ENCODE measurements around the gene PRKCZ.

Gene PRKCZ

DNA sequence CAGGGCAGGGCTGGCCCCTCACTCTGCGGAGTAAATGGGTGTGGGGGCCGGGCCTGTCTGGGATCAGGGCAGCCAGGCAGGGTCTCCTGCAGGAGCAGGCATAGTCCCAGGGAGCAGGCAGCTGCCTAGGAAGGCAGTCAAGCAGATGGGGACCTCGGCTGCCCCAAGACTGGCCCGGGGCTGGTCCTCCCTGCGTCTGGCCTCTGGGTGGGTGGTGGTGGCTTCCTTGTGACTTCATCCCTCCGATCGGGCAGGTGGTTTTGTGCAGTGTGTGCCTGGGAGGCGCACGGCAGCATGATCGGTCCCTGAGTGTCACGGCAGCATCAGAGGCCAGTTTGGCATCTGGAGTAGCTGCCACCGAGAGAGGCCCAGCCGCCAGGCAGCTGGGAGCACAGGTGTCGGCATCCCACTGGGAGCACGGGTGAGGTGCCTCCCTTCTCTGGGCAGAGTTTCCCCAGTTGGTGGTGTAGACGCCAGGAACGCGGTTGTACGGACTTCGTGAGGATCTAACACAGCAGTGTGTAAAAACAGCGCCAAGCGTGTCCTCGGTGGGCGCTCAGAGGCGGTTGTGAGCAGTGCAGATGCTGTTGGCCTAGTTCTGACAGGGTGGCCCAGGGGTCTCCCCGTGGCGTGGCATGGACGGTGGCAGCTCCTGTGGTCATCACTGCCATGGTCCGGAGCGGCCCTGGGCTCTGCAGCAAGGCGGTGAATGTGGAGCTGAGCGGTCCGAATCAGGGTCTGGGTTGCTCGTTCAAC is 45.9 kb downstream of the PRKCZ start:
- no peak for DNase-seq (ENCODE audit: extremely low read depth, low read depth)
- H3K4me3 ChIP-seq (replicated peaks; ENCODE audit: low read depth, low read length): no peak overlapping the region
- TF ChIP-seq, protein P1, sequence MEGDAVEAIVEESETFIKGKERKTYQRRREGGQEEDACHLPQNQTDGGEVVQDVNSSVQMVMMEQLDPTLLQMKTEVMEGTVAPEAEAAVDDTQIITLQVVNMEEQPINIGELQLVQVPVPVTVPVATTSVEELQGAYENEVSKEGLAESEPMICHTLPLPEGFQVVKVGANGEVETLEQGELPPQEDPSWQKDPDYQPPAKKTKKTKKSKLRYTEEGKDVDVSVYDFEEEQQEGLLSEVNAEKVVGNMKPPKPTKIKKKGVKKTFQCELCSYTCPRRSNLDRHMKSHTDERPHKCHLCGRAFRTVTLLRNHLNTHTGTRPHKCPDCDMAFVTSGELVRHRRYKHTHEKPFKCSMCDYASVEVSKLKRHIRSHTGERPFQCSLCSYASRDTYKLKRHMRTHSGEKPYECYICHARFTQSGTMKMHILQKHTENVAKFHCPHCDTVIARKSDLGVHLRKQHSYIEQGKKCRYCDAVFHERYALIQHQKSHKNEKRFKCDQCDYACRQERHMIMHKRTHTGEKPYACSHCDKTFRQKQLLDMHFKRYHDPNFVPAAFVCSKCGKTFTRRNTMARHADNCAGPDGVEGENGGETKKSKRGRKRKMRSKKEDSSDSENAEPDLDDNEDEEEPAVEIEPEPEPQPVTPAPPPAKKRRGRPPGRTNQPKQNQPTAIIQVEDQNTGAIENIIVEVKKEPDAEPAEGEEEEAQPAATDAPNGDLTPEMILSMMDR (IDR thresholded peaks at IDR 0.05; ENCODE audit: low read depth, low read length, missing control alignments): no peak

DNA sequence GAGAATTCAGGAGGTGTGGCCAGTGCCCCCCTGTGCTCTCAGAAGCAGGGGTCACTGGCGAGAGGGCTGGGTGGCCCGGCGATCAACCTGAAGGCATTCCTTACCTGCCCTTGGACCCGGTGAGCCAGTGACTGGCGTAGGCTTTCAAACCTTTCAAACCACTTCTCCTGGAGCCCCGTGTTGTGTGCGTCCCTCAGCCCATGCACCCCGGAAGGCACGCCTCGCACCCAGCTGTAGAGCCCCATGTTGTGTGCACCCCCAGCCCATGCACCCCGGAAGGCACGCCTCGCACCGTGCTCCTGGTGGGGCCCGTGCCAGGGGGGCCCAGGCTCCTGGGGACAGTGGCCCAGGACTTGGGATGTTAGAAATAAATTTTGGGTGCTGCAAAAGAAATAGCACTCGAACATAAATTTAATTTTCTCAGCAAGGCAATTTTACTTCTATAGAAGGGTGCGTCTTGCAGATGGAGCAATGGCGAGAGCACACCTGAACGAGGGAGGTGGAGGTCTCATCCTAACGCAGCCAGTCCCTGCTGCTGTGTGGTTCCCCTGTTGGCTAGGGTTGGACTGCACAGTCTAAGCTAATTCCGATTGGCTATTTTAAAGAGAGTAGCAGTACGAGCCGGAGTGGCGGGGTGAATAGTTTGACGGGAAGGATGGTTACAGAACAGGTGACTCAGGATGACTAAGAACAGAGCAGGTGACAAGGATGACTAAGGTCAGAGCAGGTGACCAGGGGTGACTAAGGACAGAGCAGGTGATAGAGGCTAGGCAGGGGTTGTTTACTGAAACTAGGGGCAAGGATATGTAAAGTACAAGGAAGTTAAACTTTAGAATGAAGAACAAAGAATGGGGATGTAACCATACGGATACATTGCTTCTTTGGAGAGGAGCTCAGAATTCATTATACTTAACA is 47.4 kb downstream of the PRKCZ start:
- TF ChIP-seq, protein P1 (IDR thresholded peaks at IDR 0.05; ENCODE audit: low read depth, low read length, missing control alignments): no peak
- no peak for DNase-seq (ENCODE audit: extremely low read depth, low read depth)
- no peak overlapping the region for H3K4me3 ChIP-seq (replicated peaks; ENCODE audit: low read depth, low read length)

DNA sequence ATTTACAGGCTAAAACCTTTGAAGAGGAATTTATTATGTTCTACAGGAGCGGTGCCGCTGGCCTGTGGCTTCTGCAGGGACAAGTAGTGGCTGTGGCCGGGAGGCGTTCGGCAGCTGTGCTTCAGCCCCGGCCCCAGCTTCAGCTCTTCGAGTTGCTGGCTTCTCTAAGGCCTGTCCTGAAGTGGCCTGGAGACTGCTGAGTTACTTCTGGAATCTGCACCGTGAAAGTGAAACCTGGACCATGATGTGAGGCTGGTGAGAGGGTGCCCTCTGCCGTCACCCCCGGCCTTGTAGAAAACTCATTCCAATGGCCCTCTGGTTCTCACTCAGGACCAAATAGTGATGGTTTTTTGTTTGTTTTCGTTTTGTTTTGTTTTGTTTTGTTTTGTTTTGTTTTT is 48.1 kb downstream of the PRKCZ start:
- H3K4me3 ChIP-seq (replicated peaks; ENCODE audit: low read depth, low read length): no peak overlapping the region
- no peak for DNase-seq (ENCODE audit: extremely low read depth, low read depth)
- TF ChIP-seq, protein P1 (IDR thresholded peaks at IDR 0.05; ENCODE audit: low read depth, low read length, missing control alignments): no peak

DNA sequence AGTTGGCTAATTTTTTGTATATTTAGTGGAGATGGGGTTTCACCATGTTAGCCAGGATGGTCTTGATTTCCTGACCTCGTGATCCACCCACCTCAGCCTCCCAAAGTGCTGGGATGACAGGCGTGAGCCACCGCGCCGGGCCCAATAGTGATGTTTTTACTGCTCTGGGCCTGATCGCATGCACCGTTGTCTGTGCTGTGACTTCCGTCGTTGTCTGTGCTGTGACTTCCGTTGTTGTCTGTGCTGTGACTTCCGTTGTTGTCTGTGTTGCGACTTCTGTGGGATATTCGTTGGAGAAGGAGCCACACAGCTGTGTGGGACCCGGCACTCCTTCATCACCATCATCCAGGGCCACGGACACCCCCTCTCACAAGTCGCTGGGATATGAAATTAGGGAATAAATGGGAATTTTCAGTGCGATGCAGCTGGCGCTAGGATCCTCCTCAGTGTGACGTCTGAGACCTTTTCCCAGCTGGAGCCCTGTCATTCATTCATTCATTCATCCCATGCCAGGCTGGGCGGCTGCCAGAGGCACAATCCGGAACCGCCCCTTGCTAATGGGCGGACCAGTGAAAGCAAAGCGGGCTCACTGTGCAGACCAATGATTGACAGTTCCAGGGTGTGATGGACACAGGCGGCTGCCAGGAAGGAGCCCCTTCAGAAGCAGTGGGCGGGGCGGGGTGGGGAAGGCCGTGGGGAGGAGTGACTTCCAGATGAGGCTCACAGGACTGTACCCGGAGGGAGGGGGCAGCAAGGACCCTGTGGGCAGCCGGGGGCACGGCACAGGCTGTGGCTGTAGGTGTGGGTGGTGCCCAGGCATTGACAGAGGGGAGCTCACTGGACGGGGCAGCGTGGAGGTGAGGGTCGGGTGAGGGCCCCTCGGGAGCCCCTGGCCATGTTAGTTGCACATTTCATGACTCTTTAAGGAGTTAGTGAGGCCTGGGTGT is 48.9 kb downstream of the PRKCZ start:
- no peak overlapping the region for H3K4me3 ChIP-seq (replicated peaks; ENCODE audit: low read depth, low read length)
- DNase-seq (ENCODE audit: extremely low read depth, low read depth): no peak
- TF ChIP-seq, protein P1 (IDR thresholded peaks at IDR 0.05; ENCODE audit: low read depth, low read length, missing control alignments): no peak

DNA sequence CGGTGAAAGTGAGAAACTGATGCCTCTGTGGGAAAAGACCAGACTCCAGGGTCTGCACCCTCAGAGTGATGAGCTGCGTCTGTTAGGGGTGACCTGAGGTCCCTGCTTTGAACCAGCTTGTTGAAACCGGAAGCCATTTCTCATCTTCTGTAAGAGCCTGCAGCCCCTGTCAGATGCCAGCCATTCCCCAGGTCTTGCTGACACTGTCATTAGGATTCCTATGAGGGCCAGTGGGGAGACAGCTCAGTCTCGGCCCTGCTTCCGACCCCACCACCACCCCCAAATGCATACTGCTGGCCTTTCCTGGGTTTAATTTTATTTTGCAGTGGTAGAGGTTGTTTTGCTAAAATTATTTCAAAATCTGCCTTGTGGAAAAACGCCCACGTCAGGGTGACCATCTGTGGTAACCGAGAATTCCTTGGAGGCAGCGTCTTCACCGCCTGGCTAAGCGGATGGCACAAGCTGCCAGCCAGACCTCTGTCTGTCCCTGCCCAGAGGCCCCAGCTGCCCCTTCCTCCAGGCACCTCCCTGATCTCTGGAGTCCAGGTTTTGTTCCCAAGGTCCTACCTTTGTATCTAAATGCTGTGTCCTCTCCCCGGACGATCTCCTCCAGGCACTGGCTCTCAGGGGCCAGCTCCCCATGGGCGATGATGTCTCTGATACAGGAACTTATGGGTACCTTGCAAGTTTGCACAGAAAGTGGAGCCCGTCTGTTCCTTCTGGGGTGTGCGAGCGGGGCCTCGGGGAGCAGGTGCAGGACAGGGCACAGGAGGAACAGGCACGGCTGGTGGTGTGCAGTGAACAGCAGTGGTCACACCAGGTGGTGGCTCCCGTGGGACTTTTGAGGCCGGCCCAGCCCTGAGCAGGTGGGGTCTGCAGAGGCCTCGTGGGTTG is 49.9 kb downstream of the PRKCZ start:
- TF ChIP-seq, protein P1 (IDR thresholded peaks at IDR 0.05; ENCODE audit: low read depth, low read length, missing control alignments): no peak
- no peak overlapping the region for H3K4me3 ChIP-seq (replicated peaks; ENCODE audit: low read depth, low read length)
- no peak for DNase-seq (ENCODE audit: extremely low read depth, low read depth)
